ENCODE measurements around the gene MYLK.
"Not testable (repeated sequence)": the region's sequence is repeated elsewhere in the genome, so short reads cannot be mapped to it uniquely, and the experiment has no call there.

DNA sequence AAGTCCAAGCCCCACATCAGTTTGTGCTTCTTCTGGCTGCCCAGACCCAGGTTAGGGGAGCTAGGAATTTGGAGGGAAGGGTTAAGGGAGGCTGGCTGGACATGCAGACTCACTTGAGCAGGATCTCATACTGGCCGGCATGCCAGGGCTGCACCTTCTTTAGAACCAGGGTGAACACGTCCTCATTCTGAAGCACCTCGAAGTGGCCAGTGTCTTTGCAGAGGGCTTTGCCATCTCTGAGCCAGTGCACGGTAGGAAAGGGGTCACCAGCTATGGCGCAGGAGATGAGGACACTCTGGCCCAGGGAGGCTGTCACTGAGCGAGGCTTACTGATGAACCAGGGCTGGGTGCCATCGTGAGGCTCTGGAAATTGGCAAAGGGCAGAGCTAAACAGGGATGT is 176.5 kb downstream of the MYLK start:
- TF ChIP-seq, protein P1, sequence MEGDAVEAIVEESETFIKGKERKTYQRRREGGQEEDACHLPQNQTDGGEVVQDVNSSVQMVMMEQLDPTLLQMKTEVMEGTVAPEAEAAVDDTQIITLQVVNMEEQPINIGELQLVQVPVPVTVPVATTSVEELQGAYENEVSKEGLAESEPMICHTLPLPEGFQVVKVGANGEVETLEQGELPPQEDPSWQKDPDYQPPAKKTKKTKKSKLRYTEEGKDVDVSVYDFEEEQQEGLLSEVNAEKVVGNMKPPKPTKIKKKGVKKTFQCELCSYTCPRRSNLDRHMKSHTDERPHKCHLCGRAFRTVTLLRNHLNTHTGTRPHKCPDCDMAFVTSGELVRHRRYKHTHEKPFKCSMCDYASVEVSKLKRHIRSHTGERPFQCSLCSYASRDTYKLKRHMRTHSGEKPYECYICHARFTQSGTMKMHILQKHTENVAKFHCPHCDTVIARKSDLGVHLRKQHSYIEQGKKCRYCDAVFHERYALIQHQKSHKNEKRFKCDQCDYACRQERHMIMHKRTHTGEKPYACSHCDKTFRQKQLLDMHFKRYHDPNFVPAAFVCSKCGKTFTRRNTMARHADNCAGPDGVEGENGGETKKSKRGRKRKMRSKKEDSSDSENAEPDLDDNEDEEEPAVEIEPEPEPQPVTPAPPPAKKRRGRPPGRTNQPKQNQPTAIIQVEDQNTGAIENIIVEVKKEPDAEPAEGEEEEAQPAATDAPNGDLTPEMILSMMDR (IDR thresholded peaks at IDR 0.05) = not testable (repeated sequence)
- not testable (repeated sequence) for TF ChIP-seq POLR2A (IDR thresholded peaks at IDR 0.05)
